IPS-18c (cell line): ENCODE measurements around the gene NHLRC1.

ENCODE experiments used
- H3K4me3 ChIP-seq: 2 replicates; pipeline ENCODE4 v1.7.0; 2013; ENCODE audit warnings: low read depth, mild to moderate bottlenecking, low read length, moderate library complexity; ENCODE audit not compliant: insufficient read depth
- H3K9me3 ChIP-seq: one replicate; pipeline ENCODE4 v1.6.1; 2013; ENCODE audit warnings: mild to moderate bottlenecking, low read length, moderate library complexity; ENCODE audit not compliant: control insufficient read depth, insufficient read depth

The NHLRC1 gene

GRCh38 chr6:18147160-18147559 lies 24.7 kb upstream of the NHLRC1 start:
- no peak overlapping the region for H3K4me3 ChIP-seq
- H3K9me3 ChIP-seq, result no peaks in the 10 kb centered on the region

- H3K9me3 ChIP-seq, result no peaks in the 10 kb centered on the region
- no peak overlapping the region for H3K4me3 ChIP-seq
These were observed 20.0 kb upstream of the NHLRC1 start for GRCh38 chr6:18142591-18142861.

- Histone ChIP-seq H3K4me3 (no peak overlapping the region), H3K9me3 (no peaks in the 10 kb centered on the region)
These were observed 19.5 kb upstream of the NHLRC1 start for GRCh38 chr6:18141805-18142590.

- H3K4me3 ChIP-seq, result no peak overlapping the region
- no peaks in the 10 kb centered on the region for H3K9me3 ChIP-seq
These were observed 17.6 kb upstream of the NHLRC1 start for GRCh38 chr6:18139935-18140621.

GRCh38 chr6:18138906-18139305 lies 16.4 kb upstream of the NHLRC1 start:
- H3K4me3 ChIP-seq, result no peak overlapping the region
- no peaks in the 10 kb centered on the region for H3K9me3 ChIP-seq

- Histone ChIP-seq H3K9me3 (no peaks in the 10 kb centered on the region), H3K4me3 (no peak overlapping the region)
These were observed 13.8 kb upstream of the NHLRC1 start for GRCh38 chr6:18136260-18136659.

GRCh38 chr6:18135171-18135570 lies 12.7 kb upstream of the NHLRC1 start:
- H3K4me3 ChIP-seq, result no peak overlapping the region

GRCh38 chr6:18132346-18132745 lies 9.9 kb upstream of the NHLRC1 start:
- H3K9me3 ChIP-seq, result no peaks in the 10 kb centered on the region

More at GRCh38 chr6:18135171-18135570, 12.7 kb upstream of the NHLRC1 start:
- no peaks in the 10 kb centered on the region for H3K9me3 ChIP-seq

GRCh38 chr6:18126121-18126520 lies 3.6 kb upstream of the NHLRC1 start:
- no peak overlapping the region for H3K4me3 ChIP-seq
- no peaks in the 10 kb centered on the region for H3K9me3 ChIP-seq

More at GRCh38 chr6:18132346-18132745, 9.9 kb upstream of the NHLRC1 start:
- H3K4me3 ChIP-seq, result no peak overlapping the region

GRCh38 chr6:18121580-18122127 lies 823 bp downstream of the NHLRC1 start:
- Histone ChIP-seq H3K9me3 (no peaks in the 10 kb centered on the region), H3K4me3 (no peak overlapping the region)

- Histone ChIP-seq H3K4me3 (no peak overlapping the region), H3K9me3 (no peaks in the 10 kb centered on the region)
These were observed 3.2 kb downstream of the NHLRC1 start for GRCh38 chr6:18119236-18119635.

GRCh38 chr6:18118330-18118729 lies 4.1 kb downstream of the NHLRC1 start:
- no peak overlapping the region for H3K4me3 ChIP-seq
- no peaks in the 10 kb centered on the region for H3K9me3 ChIP-seq

GRCh38 chr6:18117136-18117535 lies 5.3 kb downstream of the NHLRC1 start:
- Histone ChIP-seq H3K4me3 (no peak overlapping the region), H3K9me3 (no peaks in the 10 kb centered on the region)

- H3K9me3 ChIP-seq, result no peaks in the 10 kb centered on the region
- no peak overlapping the region for H3K4me3 ChIP-seq
These were observed 7.1 kb downstream of the NHLRC1 start for GRCh38 chr6:18115356-18115755.

GRCh38 chr6:18110162-18110561 lies 12.3 kb downstream of the NHLRC1 start:
- no peak overlapping the region for H3K4me3 ChIP-seq
- no peaks in the 10 kb centered on the region for H3K9me3 ChIP-seq

GRCh38 chr6:18107061-18107460 lies 15.4 kb downstream of the NHLRC1 start:
- Histone ChIP-seq H3K9me3 (no peaks in the 10 kb centered on the region), H3K4me3 (no peak overlapping the region)

GRCh38 chr6:18102783-18103509 lies 19.5 kb downstream of the NHLRC1 start:
- Histone ChIP-seq H3K4me3 (no peak overlapping the region), H3K9me3 (no peaks in the 10 kb centered on the region)

- Histone ChIP-seq H3K4me3 (no peak overlapping the region), H3K9me3 (no peaks in the 10 kb centered on the region)
These were observed 20.6 kb downstream of the NHLRC1 start for GRCh38 chr6:18101873-18102272.
